ENCODE data around the gene OPCML. TPM values are rescaled to one million over a fixed set of nuclear protein-coding genes. Genes with fewer than 3 reads are reported as not detected.

Gene OPCML
- total RNA-seq, 2 experiments from 2014 or later: not detected

DNA sequence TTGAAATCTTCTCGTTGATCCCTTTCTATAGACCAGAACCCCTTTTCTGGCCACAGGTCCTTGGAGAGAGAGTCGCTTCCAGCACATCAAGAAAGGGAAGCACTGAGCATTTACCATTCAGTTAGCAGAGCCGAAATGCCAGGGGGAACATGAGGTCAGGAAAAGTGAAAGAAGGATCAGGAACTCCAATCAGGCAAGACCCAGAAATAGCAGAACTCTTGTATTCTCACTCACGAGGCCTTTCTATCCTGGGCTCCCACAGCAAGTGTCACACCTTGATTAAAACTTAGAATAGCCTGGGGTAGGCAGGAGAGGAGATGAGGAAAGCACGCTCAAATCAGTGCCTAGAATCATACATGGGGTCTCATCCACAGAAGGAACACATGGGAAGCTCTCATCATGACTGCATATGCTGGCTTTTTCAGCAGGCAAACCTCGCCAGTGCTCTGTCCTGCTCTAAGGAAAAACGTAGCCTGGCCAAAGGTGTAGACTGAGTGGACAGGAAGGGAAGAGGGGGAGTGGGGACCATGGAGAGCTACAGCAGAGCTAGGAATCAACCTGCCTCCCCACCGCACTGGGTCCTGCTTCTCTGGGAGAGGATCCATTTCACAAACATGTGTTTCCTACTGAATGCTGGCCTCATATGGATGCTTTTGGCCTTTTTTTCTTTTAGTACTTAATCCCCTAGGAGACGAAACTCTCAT lies 40.5 kb downstream of the OPCML start:
- ChIA-PET POLR2A (no interaction called here), CTCF (no interaction called here)
- H3K9me3 Mint-ChIP-seq: peaks cover 8% of the 10 kb centered on the region
- H3K27me3 Mint-ChIP-seq: peaks cover 2% of the 10 kb centered on the region
- DNase-seq: no peak
- no peak overlapping the region for H3K27ac Mint-ChIP-seq
- no peaks in the 10 kb centered on the region for H3K36me3 Mint-ChIP-seq
- H3K4me3 Mint-ChIP-seq: no peak overlapping the region
- H3K4me1 Mint-ChIP-seq (ENCODE audit: low read depth): no peaks in the 10 kb centered on the region
- intact Hi-C loops (cut with micrococcal nuclease): no loop called here

GRCh38 chr11:133480722-133481121 lies 51.6 kb downstream of the OPCML start:
- intact Hi-C loops (cut with micrococcal nuclease): no loop called here
- Mint-ChIP-seq H3K27me3 (no peaks in the 10 kb centered on the region), H3K27ac (no peak overlapping the region), H3K4me3 (no peak overlapping the region), H3K4me1 (ENCODE audit: low read depth) (no peaks in the 10 kb centered on the region), H3K36me3 (no peaks in the 10 kb centered on the region), H3K9me3 (peaks cover 3% of the 10 kb centered on the region)
- ChIA-PET CTCF (no interaction called here), POLR2A (no interaction called here)
- DNase-seq: no peak

DNA sequence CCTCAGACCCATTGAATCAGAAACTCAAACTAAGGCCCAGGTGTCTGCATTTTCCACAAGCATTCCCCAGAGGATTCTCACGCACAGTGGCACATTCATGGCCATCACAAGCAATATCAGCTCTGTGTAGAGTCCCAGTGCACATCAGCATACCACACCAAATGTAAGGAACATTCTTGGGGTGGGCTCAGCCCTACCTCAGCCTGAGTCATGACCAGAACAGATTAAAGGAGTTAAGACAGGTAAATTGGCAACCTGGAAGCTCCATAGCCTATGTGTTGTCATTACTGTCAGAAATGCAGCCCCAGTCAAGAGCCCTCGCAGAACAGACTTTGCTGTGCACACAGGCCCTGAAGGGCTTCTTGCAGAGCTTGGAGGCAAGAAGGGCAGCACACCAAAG lies 53.1 kb downstream of the OPCML start:
- Mint-ChIP-seq H3K4me1 (ENCODE audit: low read depth) (no peaks in the 10 kb centered on the region), H3K4me3 (no peak overlapping the region), H3K9me3 (peaks cover 2% of the 10 kb centered on the region), H3K36me3 (no peaks in the 10 kb centered on the region), H3K27me3 (no peaks in the 10 kb centered on the region), H3K27ac (no peak overlapping the region)
- intact Hi-C loops (cut with micrococcal nuclease): no loop called here
- DNase-seq: no peak
- CTCF ChIA-PET: no interaction called here
- POLR2A ChIA-PET: no interaction called here

DNA sequence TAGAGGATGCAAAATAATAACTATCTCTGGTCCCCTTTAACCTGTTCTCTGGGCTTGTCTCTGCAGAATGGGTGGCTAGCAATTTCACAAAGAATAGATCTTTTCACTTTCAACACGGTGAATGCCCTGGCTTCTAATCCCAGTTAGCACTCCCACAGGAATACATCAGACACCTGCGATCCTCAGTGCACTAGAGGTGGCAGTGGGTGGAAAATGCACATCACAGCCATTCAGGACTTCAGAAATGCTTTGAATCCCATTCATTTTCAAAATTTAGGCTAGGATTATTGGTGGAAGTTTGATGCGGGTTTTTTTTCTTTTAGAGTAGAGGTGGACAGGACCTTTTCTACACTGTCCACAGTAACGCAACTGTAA lies 55.1 kb downstream of the OPCML start:
- CTCF ChIA-PET: no interaction called here
- H3K9me3 Mint-ChIP-seq: peaks cover 2% of the 10 kb centered on the region
- H3K27me3 Mint-ChIP-seq: no peaks in the 10 kb centered on the region
- H3K4me1 Mint-ChIP-seq (ENCODE audit: low read depth): no peaks in the 10 kb centered on the region
- no peak overlapping the region for H3K27ac Mint-ChIP-seq
- POLR2A ChIA-PET: no interaction called here
- intact Hi-C loops (cut with micrococcal nuclease): no loop called here
- H3K4me3 Mint-ChIP-seq: no peak overlapping the region
- DNase-seq: no peak
- H3K36me3 Mint-ChIP-seq: no peaks in the 10 kb centered on the region

DNA sequence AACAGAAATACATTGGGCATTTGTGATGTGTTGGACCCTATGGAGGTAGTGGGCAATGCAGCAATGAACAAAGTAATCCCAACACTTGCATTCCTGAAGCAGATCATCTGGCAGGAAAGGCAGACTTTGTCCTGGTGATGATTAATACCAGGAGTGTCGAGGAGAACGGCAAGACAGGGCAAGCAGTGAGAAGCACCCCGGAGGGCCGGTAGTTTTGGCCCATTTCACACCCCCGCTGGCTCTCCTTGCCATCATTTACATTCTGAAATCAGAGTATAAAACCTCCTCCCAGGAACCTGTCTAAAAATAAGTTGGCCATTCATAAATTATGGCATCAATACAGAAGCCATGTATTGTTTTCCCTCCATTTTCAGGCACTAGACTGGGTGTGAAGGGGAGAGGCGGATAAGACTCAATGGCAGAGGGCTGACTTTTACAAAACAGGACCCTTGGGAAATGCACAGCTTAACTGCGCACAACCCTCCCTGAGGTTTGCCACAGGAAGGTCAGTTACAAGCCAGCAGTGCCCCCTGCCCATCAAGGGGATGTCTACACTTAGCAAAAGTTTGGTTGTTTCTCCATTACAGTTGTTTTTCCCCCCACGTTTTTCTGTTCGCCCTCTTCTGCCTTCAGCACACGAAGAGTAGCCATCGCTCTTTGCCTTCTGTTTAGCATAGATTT lies 55.6 kb downstream of the OPCML start:
- POLR2A ChIA-PET: no interaction called here
- no peak overlapping the region for H3K4me3 Mint-ChIP-seq
- CTCF ChIA-PET: no interaction called here
- H3K9me3 Mint-ChIP-seq: peaks cover 2% of the 10 kb centered on the region
- H3K4me1 Mint-ChIP-seq (ENCODE audit: low read depth): no peaks in the 10 kb centered on the region
- no peak overlapping the region for H3K27ac Mint-ChIP-seq
- no peaks in the 10 kb centered on the region for H3K36me3 Mint-ChIP-seq
- H3K27me3 Mint-ChIP-seq: no peaks in the 10 kb centered on the region
- DNase-seq: no peak
- intact Hi-C loops (cut with micrococcal nuclease): no loop called here

- no peak for DNase-seq
- Mint-ChIP-seq H3K27me3 (no peaks in the 10 kb centered on the region), H3K4me3 (no peak overlapping the region), H3K9me3 (peaks cover 2% of the 10 kb centered on the region), H3K4me1 (ENCODE audit: low read depth) (no peaks in the 10 kb centered on the region), H3K36me3 (no peaks in the 10 kb centered on the region), H3K27ac (no peak overlapping the region)
- ChIA-PET POLR2A (no interaction called here), CTCF (no interaction called here)
- intact Hi-C loops (cut with micrococcal nuclease): no loop called here
Observed at GRCh38 chr11:133474461-133474860, 57.8 kb downstream of the OPCML start.

DNA sequence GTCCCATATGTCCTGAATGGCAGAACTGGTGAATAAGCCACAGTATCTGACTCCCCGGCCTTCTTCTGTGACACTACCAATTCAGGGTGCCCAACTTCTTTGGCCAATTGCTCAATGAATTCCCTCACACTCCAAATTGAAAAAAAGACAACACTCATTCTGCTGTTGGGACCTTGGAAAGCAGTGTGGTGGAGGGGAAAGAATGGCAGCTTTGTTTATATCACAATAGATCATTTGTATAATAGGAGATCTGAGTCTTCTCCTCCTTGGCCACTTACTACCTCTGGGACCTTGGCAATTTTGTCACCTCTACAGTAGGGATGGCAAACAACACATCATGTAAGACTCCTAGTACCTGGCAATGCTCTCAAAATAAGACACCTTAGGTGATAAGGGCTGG lies 64.6 kb downstream of the OPCML start:
- POLR2A ChIA-PET: no interaction called here
- no peak overlapping the region for H3K27ac Mint-ChIP-seq
- no peaks in the 10 kb centered on the region for H3K27me3 Mint-ChIP-seq
- H3K4me3 Mint-ChIP-seq: no peak overlapping the region
- no peaks in the 10 kb centered on the region for H3K4me1 Mint-ChIP-seq (ENCODE audit: low read depth)
- H3K9me3 Mint-ChIP-seq: no peaks in the 10 kb centered on the region
- DNase-seq: no peak
- CTCF ChIA-PET: no interaction called here
- no peaks in the 10 kb centered on the region for H3K36me3 Mint-ChIP-seq
- intact Hi-C loops (cut with micrococcal nuclease): no loop called here

GRCh38 chr11:133443206-133443747 lies 89.0 kb downstream of the OPCML start:
- Mint-ChIP-seq H3K4me3 (no peak overlapping the region), H3K9me3 (peaks cover 4% of the 10 kb centered on the region), H3K36me3 (no peaks in the 10 kb centered on the region), H3K4me1 (ENCODE audit: low read depth) (no peaks in the 10 kb centered on the region), H3K27me3 (no peaks in the 10 kb centered on the region), H3K27ac (no peak overlapping the region)
- ChIA-PET CTCF (no interaction called here), POLR2A (no interaction called here)
- intact Hi-C loops (cut with micrococcal nuclease): no loop called here
- DNase-seq: no peak

- H3K27ac Mint-ChIP-seq: no peak overlapping the region
- H3K4me1 Mint-ChIP-seq (ENCODE audit: low read depth): no peaks in the 10 kb centered on the region
- no peaks in the 10 kb centered on the region for H3K36me3 Mint-ChIP-seq
- H3K27me3 Mint-ChIP-seq: no peaks in the 10 kb centered on the region
- no peaks in the 10 kb centered on the region for H3K9me3 Mint-ChIP-seq
- POLR2A ChIA-PET: no interaction called here
- H3K4me3 Mint-ChIP-seq: no peak overlapping the region
- DNase-seq: no peak
- intact Hi-C loops (cut with micrococcal nuclease): no loop called here
- CTCF ChIA-PET: no interaction called here
Observed at GRCh38 chr11:133441964-133442660, 90.2 kb downstream of the OPCML start.

DNA sequence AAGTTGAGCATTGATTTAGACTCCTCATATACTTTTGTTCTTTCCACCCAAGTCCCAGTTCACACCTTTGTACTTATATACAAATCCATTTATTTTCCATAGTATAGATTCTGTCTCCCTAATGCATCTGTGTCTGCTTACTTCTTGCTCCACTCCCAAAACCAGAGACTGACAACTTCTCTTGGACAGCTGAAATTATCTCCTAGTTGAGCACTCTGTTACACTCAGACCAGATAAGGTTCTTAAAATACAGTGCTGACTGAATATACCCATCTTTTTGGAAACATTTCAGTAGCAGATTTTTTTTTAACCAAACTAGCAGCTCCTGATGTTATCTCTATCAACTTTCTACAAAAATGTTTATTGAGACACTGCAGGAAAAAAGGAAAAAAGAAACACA lies 106.3 kb downstream of the OPCML start:
- no peaks in the 10 kb centered on the region for H3K9me3 Mint-ChIP-seq
- no peaks in the 10 kb centered on the region for H3K4me1 Mint-ChIP-seq (ENCODE audit: low read depth)
- ChIA-PET POLR2A (no interaction called here), CTCF (interaction anchor here (0.8 kb wide), 1 partner anchor 45 kb away, joined by 3 read pairs; no protein-coding TSS in a partner anchor)
- H3K36me3 Mint-ChIP-seq: no peaks in the 10 kb centered on the region
- no peaks in the 10 kb centered on the region for H3K27me3 Mint-ChIP-seq
- no peak overlapping the region for H3K4me3 Mint-ChIP-seq
- no peak for DNase-seq
- intact Hi-C loops (cut with micrococcal nuclease): no loop called here
- no peak overlapping the region for H3K27ac Mint-ChIP-seq

DNA sequence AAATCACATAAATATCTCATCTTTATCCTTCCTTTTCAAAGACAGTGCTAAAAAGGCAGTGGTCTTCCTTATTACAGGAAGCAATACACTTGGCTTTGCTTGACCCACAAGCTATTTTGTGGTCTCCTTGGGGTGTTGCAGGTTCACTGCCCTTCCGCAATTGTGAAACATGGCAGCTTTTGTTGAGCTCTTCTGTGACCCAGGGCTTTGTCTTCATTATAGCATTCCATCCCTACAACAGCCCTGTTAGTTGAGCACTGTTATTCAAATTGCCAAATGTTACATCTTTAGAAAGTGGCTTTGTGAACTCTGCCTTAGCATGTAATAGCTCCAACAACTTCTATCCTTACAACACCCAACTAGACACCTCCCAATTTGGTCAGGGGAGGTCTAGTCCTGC lies 107.1 kb downstream of the OPCML start:
- no peak overlapping the region for H3K4me3 Mint-ChIP-seq
- DNase-seq: no peak
- H3K27ac Mint-ChIP-seq: no peak overlapping the region
- H3K9me3 Mint-ChIP-seq: no peaks in the 10 kb centered on the region
- H3K4me1 Mint-ChIP-seq (ENCODE audit: low read depth): no peaks in the 10 kb centered on the region
- no peaks in the 10 kb centered on the region for H3K36me3 Mint-ChIP-seq
- ChIA-PET POLR2A (no interaction called here), CTCF (no interaction called here)
- intact Hi-C loops (cut with micrococcal nuclease): no loop called here
- no peaks in the 10 kb centered on the region for H3K27me3 Mint-ChIP-seq

DNA sequence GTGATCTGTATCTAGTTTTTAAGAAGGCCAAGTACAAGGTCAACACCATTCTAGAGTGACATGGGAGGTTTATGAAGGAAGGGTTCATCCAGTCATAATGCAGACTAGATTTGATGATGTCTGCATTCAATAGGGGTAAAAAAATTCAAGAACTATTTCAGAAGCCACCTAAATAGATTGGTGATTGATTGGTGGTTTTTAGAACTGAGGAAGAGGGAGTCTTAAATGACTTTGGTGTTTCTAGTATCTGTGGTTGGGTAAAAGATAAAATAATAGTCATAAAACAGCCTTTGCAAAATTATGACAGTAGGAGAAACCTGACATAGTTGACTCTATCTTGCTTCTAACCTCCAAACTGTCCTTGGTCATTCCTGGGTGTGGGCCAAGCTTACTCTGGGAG lies 114.1 kb downstream of the OPCML start:
- Mint-ChIP-seq H3K27ac (no peak overlapping the region), H3K4me1 (ENCODE audit: low read depth) (no peaks in the 10 kb centered on the region), H3K9me3 (peaks cover 6% of the 10 kb centered on the region), H3K4me3 (no peak overlapping the region), H3K27me3 (no peaks in the 10 kb centered on the region), H3K36me3 (no peaks in the 10 kb centered on the region)
- POLR2A ChIA-PET: no interaction called here
- intact Hi-C loops (cut with micrococcal nuclease): no loop called here
- CTCF ChIA-PET: no interaction called here
- DNase-seq: no peak

GRCh38 chr11:133414506-133414905 lies 117.8 kb downstream of the OPCML start:
- no peak overlapping the region for H3K4me3 Mint-ChIP-seq
- no peak overlapping the region for H3K27ac Mint-ChIP-seq
- CTCF ChIA-PET: no interaction called here
- H3K9me3 Mint-ChIP-seq: peaks cover 6% of the 10 kb centered on the region
- POLR2A ChIA-PET: no interaction called here
- H3K4me1 Mint-ChIP-seq (ENCODE audit: low read depth): no peaks in the 10 kb centered on the region
- no peaks in the 10 kb centered on the region for H3K27me3 Mint-ChIP-seq
- no peaks in the 10 kb centered on the region for H3K36me3 Mint-ChIP-seq
- no peak for DNase-seq
- intact Hi-C loops (cut with micrococcal nuclease): no loop called here

Data from activated CD4-positive, alpha-beta memory T cell treated with anti-CD3 and anti-CD28 coated beads for 36 hours (primary cell).